ENCODE results near the gene PAPPA2.

DNA sequence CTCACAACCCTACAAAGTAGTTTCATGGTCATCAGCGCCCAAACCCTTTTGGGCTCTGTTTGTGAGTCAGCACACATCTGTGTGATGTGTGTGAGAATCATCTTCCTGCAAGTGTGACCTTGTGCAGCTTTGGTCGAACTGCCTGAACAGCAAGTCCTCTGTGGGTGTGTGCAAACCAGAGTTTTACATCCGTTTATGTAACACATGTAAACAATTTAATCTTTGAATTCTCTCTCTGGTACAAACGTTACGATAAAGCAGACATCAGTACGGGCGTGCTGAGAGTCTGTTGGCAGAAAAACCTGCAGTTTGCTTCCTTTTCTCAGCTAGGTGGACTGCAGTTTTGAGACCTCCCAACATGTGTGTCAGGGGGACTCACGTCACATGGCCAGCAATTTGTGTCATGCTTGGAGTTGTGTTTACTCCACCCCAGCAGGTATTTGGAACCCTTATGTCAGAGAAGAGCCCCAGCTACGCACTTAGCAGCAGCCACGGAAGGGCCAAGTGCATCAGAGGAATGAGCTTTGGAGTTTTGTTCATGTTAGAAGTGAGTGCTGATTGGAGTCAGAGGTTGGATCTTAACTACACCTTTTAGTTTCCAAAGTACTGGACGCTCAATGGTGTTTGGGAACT, 230.8 kb downstream of the PAPPA2 start:
- TF ChIP-seq, protein P1, sequence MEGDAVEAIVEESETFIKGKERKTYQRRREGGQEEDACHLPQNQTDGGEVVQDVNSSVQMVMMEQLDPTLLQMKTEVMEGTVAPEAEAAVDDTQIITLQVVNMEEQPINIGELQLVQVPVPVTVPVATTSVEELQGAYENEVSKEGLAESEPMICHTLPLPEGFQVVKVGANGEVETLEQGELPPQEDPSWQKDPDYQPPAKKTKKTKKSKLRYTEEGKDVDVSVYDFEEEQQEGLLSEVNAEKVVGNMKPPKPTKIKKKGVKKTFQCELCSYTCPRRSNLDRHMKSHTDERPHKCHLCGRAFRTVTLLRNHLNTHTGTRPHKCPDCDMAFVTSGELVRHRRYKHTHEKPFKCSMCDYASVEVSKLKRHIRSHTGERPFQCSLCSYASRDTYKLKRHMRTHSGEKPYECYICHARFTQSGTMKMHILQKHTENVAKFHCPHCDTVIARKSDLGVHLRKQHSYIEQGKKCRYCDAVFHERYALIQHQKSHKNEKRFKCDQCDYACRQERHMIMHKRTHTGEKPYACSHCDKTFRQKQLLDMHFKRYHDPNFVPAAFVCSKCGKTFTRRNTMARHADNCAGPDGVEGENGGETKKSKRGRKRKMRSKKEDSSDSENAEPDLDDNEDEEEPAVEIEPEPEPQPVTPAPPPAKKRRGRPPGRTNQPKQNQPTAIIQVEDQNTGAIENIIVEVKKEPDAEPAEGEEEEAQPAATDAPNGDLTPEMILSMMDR (conservative IDR thresholded peaks at IDR 0.05; ENCODE audit: low read depth, low read length): no peak
- no peak for TF ChIP-seq EZH2 (IDR thresholded peaks at IDR 0.05; ENCODE audit: borderline replicate concordance, low read depth, low read length, poor library complexity, severe bottlenecking)
